ENCODE data around the gene NLRP11. TPM values are rescaled to one million over a fixed set of nuclear protein-coding genes. Genes with fewer than 3 reads are reported as not detected.

Gene NLRP11
- total RNA-seq, 1 donor from 2014 or later: not detected

DNA sequence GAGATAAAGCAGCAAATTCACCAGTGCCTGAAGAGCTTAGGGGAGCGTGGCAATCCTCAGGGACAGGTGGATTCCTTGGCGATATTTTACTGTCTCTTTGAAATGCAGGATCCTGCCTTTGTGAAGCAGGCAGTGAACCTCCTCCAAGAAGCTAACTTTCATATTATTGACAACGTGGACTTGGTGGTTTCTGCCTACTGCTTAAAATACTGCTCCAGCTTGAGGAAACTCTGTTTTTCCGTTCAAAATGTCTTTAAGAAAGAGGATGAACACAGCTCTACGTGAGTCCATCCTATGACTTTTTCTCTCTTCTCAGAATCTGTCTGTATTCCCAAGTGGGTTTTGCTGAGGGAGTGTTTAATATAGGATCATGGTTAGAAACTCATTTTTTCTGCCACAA is 27.2 kb upstream of the NLRP11 start:
- no peak for DNase-seq (ENCODE audit: extremely low spot score in 2 of 2)
- H3K4me3 ChIP-seq: no peak overlapping the region
- intact Hi-C loops (cut with DNase I): no loop called here
- H3K27ac ChIP-seq: no peak overlapping the region
- H3K36me3 ChIP-seq: no peaks in the 10 kb centered on the region
- TF ChIP-seq, protein P1, sequence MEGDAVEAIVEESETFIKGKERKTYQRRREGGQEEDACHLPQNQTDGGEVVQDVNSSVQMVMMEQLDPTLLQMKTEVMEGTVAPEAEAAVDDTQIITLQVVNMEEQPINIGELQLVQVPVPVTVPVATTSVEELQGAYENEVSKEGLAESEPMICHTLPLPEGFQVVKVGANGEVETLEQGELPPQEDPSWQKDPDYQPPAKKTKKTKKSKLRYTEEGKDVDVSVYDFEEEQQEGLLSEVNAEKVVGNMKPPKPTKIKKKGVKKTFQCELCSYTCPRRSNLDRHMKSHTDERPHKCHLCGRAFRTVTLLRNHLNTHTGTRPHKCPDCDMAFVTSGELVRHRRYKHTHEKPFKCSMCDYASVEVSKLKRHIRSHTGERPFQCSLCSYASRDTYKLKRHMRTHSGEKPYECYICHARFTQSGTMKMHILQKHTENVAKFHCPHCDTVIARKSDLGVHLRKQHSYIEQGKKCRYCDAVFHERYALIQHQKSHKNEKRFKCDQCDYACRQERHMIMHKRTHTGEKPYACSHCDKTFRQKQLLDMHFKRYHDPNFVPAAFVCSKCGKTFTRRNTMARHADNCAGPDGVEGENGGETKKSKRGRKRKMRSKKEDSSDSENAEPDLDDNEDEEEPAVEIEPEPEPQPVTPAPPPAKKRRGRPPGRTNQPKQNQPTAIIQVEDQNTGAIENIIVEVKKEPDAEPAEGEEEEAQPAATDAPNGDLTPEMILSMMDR (IDR thresholded peaks at IDR 0.05): no peak
- no peak for TF ChIP-seq POLR2AphosphoS5 (IDR thresholded peaks at IDR 0.05; ENCODE audit: insufficient read depth in 1 of 2, low read depth in 1 of 2)
- TF ChIP-seq POLR2A (IDR thresholded peaks at IDR 0.05): no peak
- no peaks in the 10 kb centered on the region for H3K9me3 ChIP-seq
- no peaks in the 10 kb centered on the region for H3K27me3 ChIP-seq
- H3K4me1 ChIP-seq: no peaks in the 10 kb centered on the region

DNA sequence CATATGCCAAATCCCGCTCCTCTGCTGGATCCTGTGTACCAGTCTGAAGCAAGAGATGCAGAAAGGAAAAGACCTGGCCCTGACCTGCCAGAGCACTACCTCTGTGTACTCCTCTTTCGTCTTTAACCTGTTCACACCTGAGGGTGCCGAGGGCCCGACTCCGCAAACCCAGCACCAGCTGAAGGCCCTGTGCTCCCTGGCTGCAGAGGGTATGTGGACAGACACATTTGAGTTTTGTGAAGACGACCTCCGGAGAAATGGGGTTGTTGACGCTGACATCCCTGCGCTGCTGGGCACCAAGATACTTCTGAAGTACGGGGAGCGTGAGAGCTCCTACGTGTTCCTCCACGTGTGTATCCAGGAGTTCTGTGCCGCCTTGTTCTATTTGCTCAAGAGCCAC is 26.6 kb upstream of the NLRP11 start:
- H3K27me3 ChIP-seq: no peaks in the 10 kb centered on the region
- TF ChIP-seq, protein P1 (IDR thresholded peaks at IDR 0.05): no peak
- TF ChIP-seq POLR2A (IDR thresholded peaks at IDR 0.05) (no peak), POLR2AphosphoS5 (IDR thresholded peaks at IDR 0.05; ENCODE audit: insufficient read depth in 1 of 2, low read depth in 1 of 2) (no peak)
- intact Hi-C loops (cut with DNase I): no loop called here

DNA sequence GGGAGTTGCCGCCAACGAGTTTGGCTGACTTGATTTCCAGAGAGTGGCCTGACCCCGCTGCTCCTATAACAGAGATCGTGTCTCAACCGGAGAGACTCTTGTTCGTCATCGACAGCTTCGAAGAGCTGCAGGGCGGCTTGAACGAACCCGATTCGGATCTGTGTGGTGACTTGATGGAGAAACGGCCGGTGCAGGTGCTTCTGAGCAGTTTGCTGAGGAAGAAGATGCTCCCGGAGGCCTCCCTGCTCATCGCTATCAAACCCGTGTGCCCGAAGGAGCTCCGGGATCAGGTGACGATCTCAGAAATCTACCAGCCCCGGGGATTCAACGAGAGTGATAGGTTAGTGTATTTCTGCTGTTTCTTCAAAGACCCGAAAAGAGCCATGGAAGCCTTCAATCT is 26.2 kb upstream of the NLRP11 start:
- TF ChIP-seq, protein P1 (IDR thresholded peaks at IDR 0.05): no peak
- TF ChIP-seq POLR2AphosphoS5 (IDR thresholded peaks at IDR 0.05; ENCODE audit: insufficient read depth in 1 of 2, low read depth in 1 of 2): no peak
- no peak for TF ChIP-seq POLR2A (IDR thresholded peaks at IDR 0.05)
- H3K9me3 ChIP-seq: no peaks in the 10 kb centered on the region
- H3K4me1 ChIP-seq: no peaks in the 10 kb centered on the region
- H3K27ac ChIP-seq: no peak overlapping the region
- DNase-seq (ENCODE audit: extremely low spot score in 2 of 2): no peak
- H3K36me3 ChIP-seq: no peaks in the 10 kb centered on the region
- H3K4me3 ChIP-seq: no peak overlapping the region
- intact Hi-C loops (cut with DNase I): no loop called here
- H3K27me3 ChIP-seq: no peaks in the 10 kb centered on the region

More for the DNA sequence above, 26.6 kb upstream of the NLRP11 start:
- H3K36me3 ChIP-seq: no peaks in the 10 kb centered on the region
- H3K9me3 ChIP-seq: no peaks in the 10 kb centered on the region
- DNase-seq (ENCODE audit: extremely low spot score in 2 of 2): no peak
- H3K27ac ChIP-seq: no peak overlapping the region
- no peaks in the 10 kb centered on the region for H3K4me1 ChIP-seq
- no peak overlapping the region for H3K4me3 ChIP-seq

DNA sequence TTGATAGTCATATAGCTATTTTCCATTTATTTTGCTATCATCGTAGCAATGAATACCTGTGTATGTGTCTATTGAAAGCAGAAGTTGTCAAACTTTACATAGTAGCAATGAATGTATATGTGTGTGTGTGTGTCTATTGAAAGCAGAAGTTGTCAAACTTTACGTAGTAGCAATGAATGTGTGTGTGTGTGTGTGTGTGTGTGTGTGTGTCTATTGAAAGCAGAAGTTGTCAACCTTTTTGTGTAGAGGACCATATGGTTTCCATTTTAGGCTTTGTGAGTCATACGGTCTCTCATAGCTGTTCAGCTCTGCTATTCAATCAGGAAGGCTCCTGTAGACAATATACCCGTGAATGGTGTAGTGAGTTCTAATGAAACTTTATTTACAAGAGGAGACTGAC is 25.4 kb upstream of the NLRP11 start:
- no peaks in the 10 kb centered on the region for H3K4me1 ChIP-seq
- DNase-seq (ENCODE audit: extremely low spot score in 2 of 2): no peak
- no peaks in the 10 kb centered on the region for H3K36me3 ChIP-seq
- no peak overlapping the region for H3K4me3 ChIP-seq
- TF ChIP-seq, protein P1 (IDR thresholded peaks at IDR 0.05): no peak
- TF ChIP-seq POLR2A (IDR thresholded peaks at IDR 0.05) (no peak), POLR2AphosphoS5 (IDR thresholded peaks at IDR 0.05; ENCODE audit: insufficient read depth in 1 of 2, low read depth in 1 of 2) (no peak)
- no peaks in the 10 kb centered on the region for H3K27me3 ChIP-seq
- no peak overlapping the region for H3K27ac ChIP-seq
- intact Hi-C loops (cut with DNase I): no loop called here
- no peaks in the 10 kb centered on the region for H3K9me3 ChIP-seq

DNA sequence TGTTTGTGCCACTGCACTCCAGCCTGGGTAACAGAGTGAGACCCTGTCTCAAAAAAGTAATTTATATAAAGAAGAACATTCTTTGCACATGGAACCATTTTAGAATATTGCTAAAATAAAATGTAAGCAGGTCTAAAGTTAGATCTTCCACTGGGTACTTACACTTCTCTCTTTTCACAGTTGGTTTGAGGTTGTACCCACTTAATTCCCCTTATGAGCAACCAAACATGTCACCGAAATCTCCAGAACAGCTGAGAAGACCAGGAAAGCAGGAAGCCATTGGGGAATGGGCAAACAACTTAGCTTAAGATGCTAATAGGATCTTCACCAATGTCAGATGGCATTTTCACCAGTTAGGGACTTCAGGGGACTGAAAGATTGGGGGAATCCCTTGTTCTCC is 23.4 kb upstream of the NLRP11 start:
- intact Hi-C loops (cut with DNase I): no loop called here
- no peak overlapping the region for H3K27ac ChIP-seq
- H3K36me3 ChIP-seq: no peaks in the 10 kb centered on the region
- no peaks in the 10 kb centered on the region for H3K4me1 ChIP-seq
- TF ChIP-seq, protein P1 (IDR thresholded peaks at IDR 0.05): no peak
- TF ChIP-seq POLR2A (IDR thresholded peaks at IDR 0.05): no peak
- TF ChIP-seq POLR2AphosphoS5 (IDR thresholded peaks at IDR 0.05; ENCODE audit: insufficient read depth in 1 of 2, low read depth in 1 of 2): no peak
- no peaks in the 10 kb centered on the region for H3K9me3 ChIP-seq
- no peaks in the 10 kb centered on the region for H3K27me3 ChIP-seq
- DNase-seq (ENCODE audit: extremely low spot score in 2 of 2): no peak
- H3K4me3 ChIP-seq: no peak overlapping the region
